Adrenal gland (tissue), 5 donors: ENCODE results near the gene MCU.

Experiments used
- CTCF ChIP-seq, 6 experiments: fragments of 450-650 bp in 4 of 6; fragments of 200-600 bp in 2 of 6; sonication (generic) in 1 of 6; IDR thresholded peaks; 1 replicate in 5 of 6; 2 replicates in 1 of 6; pipeline versions ENCODE4 v1.5.1 to v1.8.0; 2016 to 2021; ENCODE audit warnings: antibody characterized with exemption in 6 of 6, mild to moderate bottlenecking in 2 of 6, moderate library complexity in 1 of 6
- POLR2A ChIP-seq, 2 donors: fragments of 450-650 bp; IDR thresholded peaks; one replicate each; pipeline ENCODE4 v1.6.1; 2017; ENCODE audit warnings: antibody characterized with exemption in 2 of 2, mild to moderate bottlenecking in 2 of 2, moderate library complexity in 1 of 2
- donor health status: DM: no; HTN: no; CAD: no.

- TF ChIP-seq POLR2A (IDR thresholded peaks at IDR 0.05) = no peak
- no peak for TF ChIP-seq CTCF (IDR thresholded peaks at IDR 0.05)
These were observed 110.4 kb downstream of the MCU start for GRCh38 chr10:72802332-72802731.
